ENCODE results near the gene SLC39A2. TPM values are rescaled to one million over a fixed set of nuclear protein-coding genes. Genes with fewer than 3 reads are reported as not detected.

SLC39A2 gene
- total RNA-seq, 1 donor from 2014 or later = not detected

- H3K36me3 Mint-ChIP-seq (ENCODE audit: insufficient read depth) = no peaks in the 10 kb centered on the region
- no peaks in the 10 kb centered on the region for H3K27me3 Mint-ChIP-seq
- H3K4me1 Mint-ChIP-seq (ENCODE audit: low read depth) = peaks cover 23% of the 10 kb centered on the region
- H3K27ac Mint-ChIP-seq = no peak overlapping the region
- TF ChIP-seq CTCF (IDR thresholded peaks at IDR 0.05; ENCODE audit: unreplicated experiment) = no peak
- H3K4me3 Mint-ChIP-seq (ENCODE audit: low read depth) = no peak overlapping the region
- DNase-seq (ENCODE audit: low spot score, unreplicated experiment) = no peak
- no peaks in the 10 kb centered on the region for H3K9me3 Mint-ChIP-seq (ENCODE audit: low read depth)
These were observed 51.5 kb downstream of the SLC39A2 start for GRCh38 chr14:21050597-21050996.

Small RNAs within 50 kb of the gene (microRNA-seq; reads per million reads assigned to microRNA genes)
- not detected for gene MIR6717 (ENCODE audit: borderline number of aligned reads, unreplicated experiment)

Other genes starting within 250 kb of the SLC39A2 start
- gene EDDM3B, start 230.9 kb upstream of the SLC39A2 start, total RNA-seq = not detected in 2 replicates
- not detected in 2 replicates for gene RNASE6, start 218.0 kb upstream of the SLC39A2 start, total RNA-seq
- 4.5 and 7.1 TPM in 2 replicates for gene RNASE1, start 196.4 kb upstream of the SLC39A2 start, total RNA-seq
- gene RNASE3, start 107.9 kb upstream of the SLC39A2 start, total RNA-seq = not detected in 2 replicates
- not detected in 2 replicates for gene RNASE2, start 43.8 kb upstream of the SLC39A2 start, total RNA-seq
- 95.9 and 100 TPM in 2 replicates for gene METTL17, start 9.3 kb upstream of the SLC39A2 start, total RNA-seq
- 58.6 and 61.5 TPM in 2 replicates for gene NDRG2, start 25.8 kb downstream of the SLC39A2 start, total RNA-seq
- 0.84 TPM in 1 of 2 replicates, not detected in the other for gene TPPP2, start 30.9 kb downstream of the SLC39A2 start, total RNA-seq
- not detected in 2 replicates for gene RNASE13, start 35.5 kb downstream of the SLC39A2 start, total RNA-seq
- gene RNASE7, start 43.1 kb downstream of the SLC39A2 start, total RNA-seq = not detected in 2 replicates
- not detected in 2 replicates for gene RNASE8, start 58.5 kb downstream of the SLC39A2 start, total RNA-seq
- gene ARHGEF40, start 71.0 kb downstream of the SLC39A2 start, total RNA-seq = 57.3 and 65.3 TPM in 2 replicates
- gene ZNF219, start 99.4 kb downstream of the SLC39A2 start, total RNA-seq = 103 and 111 TPM in 2 replicates
- 1.1 and 1.4 TPM in 2 replicates for gene TMEM253, start 101.8 kb downstream of the SLC39A2 start, total RNA-seq
- not detected in 2 replicates for gene OR5AU1, start 156.8 kb downstream of the SLC39A2 start, total RNA-seq